HepG2 (cell line): ENCODE data around the gene CD274. TPM values are rescaled to one million over a fixed set of nuclear protein-coding genes. Genes with fewer than 3 reads are reported as not detected.

Experiments used
- AKAP8 ChIP-seq: sonication (generic); formaldehyde crosslinking; IDR thresholded peaks from 2 replicates; pipeline ENCODE4 v1.5.1; 2020; ENCODE audit warnings: mild to moderate bottlenecking, missing genetic modification reagents
- CENPX ChIP-seq: sonication (generic); formaldehyde crosslinking; IDR thresholded peaks from 2 replicates; pipeline ENCODE4 v1.9.0; 2021; ENCODE audit warnings: mild to moderate bottlenecking, missing genetic modification reagents, moderate library complexity
- KDM3A ChIP-seq: IDR thresholded peaks from 2 replicates; pipeline ENCODE4 v1.6.1; 2018; ENCODE audit warnings: low read depth, missing compliant biosample characterization
- MTA3 ChIP-seq: sonication (generic); formaldehyde crosslinking; IDR thresholded peaks from 2 replicates; pipeline ENCODE4 v1.4.0; 2020; ENCODE audit warnings: missing genetic modification reagents
- MXI1 ChIP-seq: IDR thresholded peaks from 3 replicates; pipeline ENCODE4 v1.6.1; 2012; ENCODE audit warnings: low read depth, low read length, inconsistent platforms, borderline replicate concordance
- NFIC ChIP-seq: IDR thresholded peaks from 2 replicates; pipeline ENCODE4 v1.6.1; 2012; ENCODE audit warnings: mild to moderate bottlenecking, low read length, inconsistent platforms
- PPARG ChIP-seq: conservative IDR thresholded peaks from 2 replicates; pipeline ENCODE4 v1.6.1; 2016; ENCODE audit warnings: missing biosample characterization, missing genetic modification reagents
- RERE ChIP-seq: IDR thresholded peaks from 2 replicates; pipeline ENCODE4 v1.6.1; 2016; ENCODE audit warnings: low read depth, missing genetic modification reagents, missing compliant biosample characterization
- TERF1 ChIP-seq: sonication (generic); formaldehyde crosslinking; IDR thresholded peaks from 2 replicates; pipeline ENCODE4 v1.8.0; 2022; ENCODE audit warnings: mild to moderate bottlenecking, missing genetic modification reagents, moderate library complexity
- TFAP4 ChIP-seq: sonication (generic); IDR thresholded peaks from 2 replicates; pipeline ENCODE4 v1.6.1; 2016; ENCODE audit warnings: low read depth, borderline replicate concordance
- ZBTB38 ChIP-seq: sonication (generic); formaldehyde crosslinking; IDR thresholded peaks from 2 replicates; pipeline ENCODE4 v1.5.1; 2020; ENCODE audit warnings: mild to moderate bottlenecking, missing genetic modification reagents
- ZMYM4 ChIP-seq: sonication (generic); formaldehyde crosslinking; IDR thresholded peaks from 2 replicates; pipeline ENCODE4 v1.8.1; 2023; ENCODE audit warnings: mild to moderate bottlenecking, missing genetic modification reagents
- ZNF12 ChIP-seq: sonication (generic); formaldehyde crosslinking; IDR thresholded peaks from 2 replicates; pipeline ENCODE4 v1.5.0; 2020; ENCODE audit warnings: missing genetic modification reagents
- ZNF275 ChIP-seq: sonication (generic); formaldehyde crosslinking; IDR thresholded peaks from 2 replicates; pipeline ENCODE4 v1.8.0; 2022; ENCODE audit warnings: missing genetic modification reagents, mild to moderate bottlenecking, inconsistent platforms, borderline replicate concordance
- ZNF292 ChIP-seq: sonication (generic); formaldehyde crosslinking; IDR thresholded peaks from 2 replicates; pipeline ENCODE4 v1.8.1; 2022; ENCODE audit warnings: mild to moderate bottlenecking, low read depth, missing genetic modification reagents, borderline replicate concordance
- ZNF512B ChIP-seq: sonication (generic); formaldehyde crosslinking; IDR thresholded peaks from 2 replicates; pipeline ENCODE4 v1.5.1; 2020; ENCODE audit warnings: missing genetic modification reagents, mild to moderate bottlenecking, borderline replicate concordance
- ZNF549 ChIP-seq: sonication (generic); formaldehyde crosslinking; IDR thresholded peaks from 2 replicates; pipeline ENCODE4 v1.5.0; 2020; ENCODE audit warnings: missing genetic modification reagents
- ZNF83 ChIP-seq: sonication (generic); formaldehyde crosslinking; IDR thresholded peaks from 2 replicates; pipeline ENCODE4 v1.4.0; 2020; ENCODE audit warnings: missing genetic modification reagents, mild to moderate bottlenecking, borderline replicate concordance
- polyA plus RNA-seq, 8 experiments: library from polyadenylated mRNA; depleted of rRNA in 3 of 8; stranded (reverse) in 7 of 8; unstranded in 1 of 8; fragments of >200 nt; fragmentation: Illumina TruSeq in 4 of 8; extraction: Trizol in 4 of 8; gene quantifications; 2 replicates each; pipeline versions ENCODE4 v1.2.1 to v1.2.3, GENCODE V29; 2011 to 2016; ENCODE audit warnings: low read depth in 4 of 8, missing spikeins in 1 of 8, mixed read lengths in 1 of 8; ENCODE audit not compliant: insufficient read depth in 1 of 8
- total RNA-seq, 5 experiments: library from RNA; depleted of rRNA; stranded (reverse); fragments of >200 nt; fragmentation: Illumina TruSeq; extraction: Trizol; gene quantifications; 2 replicates each; pipeline ENCODE4 v1.2.3, GENCODE V29; 2016; ENCODE audit warnings: low read depth in 1 of 5

CD274 gene
- total and polyA plus RNA-seq, 2 of the 13 experiments (the other 11 are each of a cell fraction or from before 2014, with no cell fraction given): 0.17 to 0.49 TPM

GRCh38 chr9:5450359-5451091 lies at the start of gene CD274 (continued):
- TF ChIP-seq RERE (CRISPR knock-in tag) (no peak), CENPX (CRISPR knock-in tag) (no peak), MTA3 (CRISPR knock-in tag) (no peak), ZNF12 (CRISPR knock-in tag) (no peak), ZNF549 (CRISPR knock-in tag) (no peak), ZBTB38 (CRISPR knock-in tag) (peak; percentile 42; the same call in 1 of the 2 replicates), ZNF512B (CRISPR knock-in tag) (no peak), KDM3A (peak; percentile 90; the same call in 1 of the 2 replicates), TFAP4 (peak; percentile 91), PPARG (CRISPR knock-in tag) (no peak), ZMYM4 (peak; percentile 97), NFIC (no peak), ZNF83 (CRISPR knock-in tag) (no peak), TERF1 (CRISPR knock-in tag) (no peak), ZNF275 (CRISPR knock-in tag) (peak; percentile 59; the same call in 1 of the 2 replicates), MXI1 (peak; percentile 52; the same call in 1 of the 3 replicates), AKAP8 (CRISPR knock-in tag) (no peak), ZNF292 (no peak)
